Activated CD4-positive, alpha-beta T cell treated with anti-CD3 and anti-CD28 coated beads, Interleukin-2, amount 10 ng/mL, durations not matched to agents 24 days and 14 days (primary cell): ENCODE measurements around the gene OR2F2. TPM values are rescaled to one million over a fixed set of nuclear protein-coding genes. Genes with fewer than 3 reads are reported as not detected.

Experiments
- DNase-seq: peaks from one replicate; pipeline ENCODE4 v3.0.0; 2022
- H3K27ac Mint-ChIP-seq: one replicate; pipeline ENCODE4 v1.8.0; 2022; ENCODE audit warnings: mild to moderate bottlenecking, mixed read lengths
- H3K27me3 Mint-ChIP-seq: one replicate; pipeline ENCODE4 v1.8.0; 2022; ENCODE audit warnings: mixed read lengths
- H3K36me3 Mint-ChIP-seq: one replicate; pipeline ENCODE4 v1.8.0; 2022; ENCODE audit warnings: low read depth, mild to moderate bottlenecking, mixed read lengths
- H3K4me1 Mint-ChIP-seq: one replicate; pipeline ENCODE4 v1.8.0; 2021; ENCODE audit warnings: mixed read lengths
- H3K4me3 Mint-ChIP-seq: one replicate; pipeline ENCODE4 v1.8.0; 2022; ENCODE audit warnings: mild to moderate bottlenecking, moderate library complexity, mixed read lengths
- H3K9me3 Mint-ChIP-seq: one replicate; pipeline ENCODE4 v1.8.0; 2021; ENCODE audit warnings: mixed read lengths
- intact Hi-C: fragments of 100-400 bp; cut with micrococcal nuclease; formaldehyde crosslinking; loops from one replicate; pipeline ENCODE4 v1.15.1; 2023
- total RNA-seq: library from RNA; stranded (reverse); gene quantifications from 2 replicates; pipeline ENCODE4 v1.2.3, GENCODE V29; 2022

Gene OR2F2
- total RNA-seq, 1 donor from 2014 or later: not detected

GRCh38 chr7:143902332-143902899 is 32.6 kb upstream of the OR2F2 start:
- no peak for DNase-seq
- Mint-ChIP-seq H3K4me3 (peak overlapping the region; percentile 91), H3K36me3 (no peaks in the 10 kb centered on the region), H3K27ac (peak overlapping the region; percentile 89), H3K9me3 (no peaks in the 10 kb centered on the region), H3K4me1 (peaks cover 23% of the 10 kb centered on the region), H3K27me3 (no peaks in the 10 kb centered on the region)
- intact Hi-C loops: loop anchor here (1.0 to 10.0 kb wide), 4 partner anchors 27 to 1095 kb away; partner anchors contain the start of gene TPK1

GRCh38 chr7:143905509-143905908 is 29.5 kb upstream of the OR2F2 start:
- intact Hi-C loops: loop anchor here (10.0 kb wide), 1 partner anchor 119 kb away; no protein-coding TSS in a partner anchor
- no peaks in the 10 kb centered on the region for H3K9me3 Mint-ChIP-seq

GRCh38 chr7:143906151-143906550 is 28.9 kb upstream of the OR2F2 start:
- no peaks in the 10 kb centered on the region for H3K9me3 Mint-ChIP-seq
- no peak overlapping the region for H3K4me3 Mint-ChIP-seq
- intact Hi-C loops: loop anchor here (10.0 kb wide), 1 partner anchor 119 kb away; no protein-coding TSS in a partner anchor
- peaks cover 9% of the 10 kb centered on the region for H3K4me1 Mint-ChIP-seq
- H3K27me3 Mint-ChIP-seq: peaks cover 10% of the 10 kb centered on the region
- no peak for DNase-seq
- H3K36me3 Mint-ChIP-seq: no peaks in the 10 kb centered on the region
- no peak overlapping the region for H3K27ac Mint-ChIP-seq

More at GRCh38 chr7:143905509-143905908, 29.5 kb upstream of the OR2F2 start:
- H3K4me1 Mint-ChIP-seq: peaks cover 11% of the 10 kb centered on the region
- H3K27ac Mint-ChIP-seq: no peak overlapping the region
- no peak overlapping the region for H3K4me3 Mint-ChIP-seq
- H3K36me3 Mint-ChIP-seq: no peaks in the 10 kb centered on the region
- peaks cover 8% of the 10 kb centered on the region for H3K27me3 Mint-ChIP-seq
- no peak for DNase-seq

GRCh38 chr7:143906895-143907294 is 28.1 kb upstream of the OR2F2 start:
- H3K4me3 Mint-ChIP-seq: no peak overlapping the region
- H3K9me3 Mint-ChIP-seq: no peaks in the 10 kb centered on the region
- intact Hi-C loops: loop anchor here (10.0 kb wide), 1 partner anchor 118 kb away; no protein-coding TSS in a partner anchor
- peaks cover 6% of the 10 kb centered on the region for H3K4me1 Mint-ChIP-seq
- H3K27ac Mint-ChIP-seq: no peak overlapping the region
- no peak for DNase-seq
- H3K27me3 Mint-ChIP-seq: peaks cover 11% of the 10 kb centered on the region
- no peaks in the 10 kb centered on the region for H3K36me3 Mint-ChIP-seq

- Mint-ChIP-seq H3K9me3 (no peaks in the 10 kb centered on the region), H3K27me3 (peaks cover 11% of the 10 kb centered on the region), H3K36me3 (no peaks in the 10 kb centered on the region), H3K4me1 (peaks cover 3% of the 10 kb centered on the region), H3K4me3 (no peak overlapping the region), H3K27ac (no peak overlapping the region)
- no peak for DNase-seq
- intact Hi-C loops: loop anchor here (10.0 kb wide), 1 partner anchor 117 kb away; no protein-coding TSS in a partner anchor
Measured at GRCh38 chr7:143908120-143908519, 26.9 kb upstream of the OR2F2 start.

GRCh38 chr7:143909863-143910262 is 25.2 kb upstream of the OR2F2 start:
- no peak overlapping the region for H3K4me3 Mint-ChIP-seq
- H3K4me1 Mint-ChIP-seq: peaks cover 3% of the 10 kb centered on the region
- intact Hi-C loops: loop anchor here (10.0 kb wide), 1 partner anchor 115 kb away; no protein-coding TSS in a partner anchor
- no peaks in the 10 kb centered on the region for H3K36me3 Mint-ChIP-seq
- H3K27ac Mint-ChIP-seq: no peak overlapping the region
- DNase-seq: no peak
- no peaks in the 10 kb centered on the region for H3K9me3 Mint-ChIP-seq
- H3K27me3 Mint-ChIP-seq: peaks cover 18% of the 10 kb centered on the region

- Mint-ChIP-seq H3K9me3 (no peaks in the 10 kb centered on the region), H3K4me1 (peaks cover 3% of the 10 kb centered on the region), H3K27ac (peak overlapping the region; percentile 3), H3K36me3 (no peaks in the 10 kb centered on the region), H3K4me3 (no peak overlapping the region), H3K27me3 (peaks cover 18% of the 10 kb centered on the region)
- intact Hi-C loops: no loop called here
- no peak for DNase-seq
Measured at GRCh38 chr7:143910473-143911248, 24.4 kb upstream of the OR2F2 start.

- Mint-ChIP-seq H3K4me3 (no peak overlapping the region), H3K4me1 (peaks cover 3% of the 10 kb centered on the region), H3K9me3 (peaks cover 5% of the 10 kb centered on the region)
Measured at GRCh38 chr7:143913945-143914615, 21.0 kb upstream of the OR2F2 start.

GRCh38 chr7:143914938-143915652 is 19.9 kb upstream of the OR2F2 start:
- no peak overlapping the region for H3K27ac Mint-ChIP-seq
- H3K4me1 Mint-ChIP-seq: peaks cover 3% of the 10 kb centered on the region
- no peak overlapping the region for H3K4me3 Mint-ChIP-seq
- intact Hi-C loops: no loop called here
- peaks cover 5% of the 10 kb centered on the region for H3K9me3 Mint-ChIP-seq
- peaks cover 36% of the 10 kb centered on the region for H3K27me3 Mint-ChIP-seq
- H3K36me3 Mint-ChIP-seq: no peaks in the 10 kb centered on the region
- DNase-seq: no peak

More at GRCh38 chr7:143913945-143914615, 21.0 kb upstream of the OR2F2 start:
- DNase-seq: no peak
- no peak overlapping the region for H3K27ac Mint-ChIP-seq
- intact Hi-C loops: no loop called here
- peaks cover 32% of the 10 kb centered on the region for H3K27me3 Mint-ChIP-seq
- H3K36me3 Mint-ChIP-seq: no peaks in the 10 kb centered on the region

GRCh38 chr7:143924851-143925250 is 10.2 kb upstream of the OR2F2 start:
- peaks cover 41% of the 10 kb centered on the region for H3K27me3 Mint-ChIP-seq
- no peaks in the 10 kb centered on the region for H3K36me3 Mint-ChIP-seq
- intact Hi-C loops: no loop called here
- DNase-seq: no peak
- H3K27ac Mint-ChIP-seq: no peak overlapping the region
- no peaks in the 10 kb centered on the region for H3K9me3 Mint-ChIP-seq
- no peak overlapping the region for H3K4me3 Mint-ChIP-seq
- peaks cover 9% of the 10 kb centered on the region for H3K4me1 Mint-ChIP-seq

- no peaks in the 10 kb centered on the region for H3K9me3 Mint-ChIP-seq
- no peak overlapping the region for H3K27ac Mint-ChIP-seq
- peaks cover 16% of the 10 kb centered on the region for H3K27me3 Mint-ChIP-seq
- no peaks in the 10 kb centered on the region for H3K36me3 Mint-ChIP-seq
- DNase-seq: peak; percentile 59
- peaks cover 20% of the 10 kb centered on the region for H3K4me1 Mint-ChIP-seq
- H3K4me3 Mint-ChIP-seq: no peak overlapping the region
- intact Hi-C loops: loop anchor here (1.0 kb wide), 1 partner anchor 27 kb away; the partner anchor contains the start of gene TCAF1
Measured at GRCh38 chr7:143929224-143929920, 5.7 kb upstream of the OR2F2 start.

- H3K27ac Mint-ChIP-seq: no peak overlapping the region
- H3K4me3 Mint-ChIP-seq: no peak overlapping the region
- H3K4me1 Mint-ChIP-seq: peaks cover 20% of the 10 kb centered on the region
- peaks cover 6% of the 10 kb centered on the region for H3K27me3 Mint-ChIP-seq
- H3K36me3 Mint-ChIP-seq: no peaks in the 10 kb centered on the region
- DNase-seq: no peak
- intact Hi-C loops: no loop called here
- H3K9me3 Mint-ChIP-seq: no peaks in the 10 kb centered on the region
Measured at GRCh38 chr7:143931739-143932138, 3.3 kb upstream of the OR2F2 start.
